Measurements from ENCODE around the gene GLRX3.

The GLRX3 gene

GRCh38 chr10:130136226-130137089 is at the start of gene GLRX3 (continued):
- TF ChIP-seq ZNF266 (tag by site-specific recombination; IDR thresholded peaks at IDR 0.05; ENCODE audit: low read depth) (no peak), TRIM28 (IDR thresholded peaks at IDR 0.05; ENCODE audit: borderline replicate concordance, low read length) (no peak), HOXA7 (CRISPR knock-in tag; IDR thresholded peaks at IDR 0.05; ENCODE audit: borderline replicate concordance) (no peak), ZBTB21 (tag by site-specific recombination; IDR thresholded peaks at IDR 0.05) (no peak), ZBTB49 (tag by site-specific recombination; IDR thresholded peaks at IDR 0.05; ENCODE audit: low read depth) (no peak), ZNF133 (tag by site-specific recombination; IDR thresholded peaks at IDR 0.05) (no peak), ZNF426 (tag by site-specific recombination; IDR thresholded peaks at IDR 0.05) (no peak), YY2 (tag by site-specific recombination; IDR thresholded peaks at IDR 0.05) (peak; percentile 92), ZNF211 (tag by site-specific recombination; IDR thresholded peaks at IDR 0.05; ENCODE audit: low read depth) (no peak), ZBTB11 (tag by site-specific recombination; conservative IDR thresholded peaks at IDR 0.05; ENCODE audit: low read depth) (no peak), ZBTB8A (tag by site-specific recombination; IDR thresholded peaks at IDR 0.05) (peak; percentile 58), ZSCAN23 (tag by site-specific recombination; IDR thresholded peaks at IDR 0.05) (no peak), INSM2 (tag by site-specific recombination; IDR thresholded peaks at IDR 0.05) (0 out of 2 replicates have a peak, but pooled peaks have one; percentile 17), KLF8 (tag by site-specific recombination; IDR thresholded peaks at IDR 0.05) (peak; percentile 59; the same call in 1 of the 2 replicates), ZNF223 (tag by site-specific recombination; IDR thresholded peaks at IDR 0.05) (no peak), FEZF1 (tag by site-specific recombination; IDR thresholded peaks at IDR 0.05) (no peak), ZNF791 (tag by site-specific recombination; IDR thresholded peaks at IDR 0.05) (no peak), ZNF510 (tag by site-specific recombination; IDR thresholded peaks at IDR 0.05; ENCODE audit: insufficient replicate concordance) (no peak), ZNF404 (tag by site-specific recombination; IDR thresholded peaks at IDR 0.05) (no peak), ZNF221 (tag by site-specific recombination; IDR thresholded peaks at IDR 0.05; ENCODE audit: borderline replicate concordance) (no peak), TSHZ1 (tag by site-specific recombination; IDR thresholded peaks at IDR 0.05; ENCODE audit: borderline replicate concordance) (no peak), ZNF639 (tag by site-specific recombination; IDR thresholded peaks at IDR 0.05) (no peak), GLI2 (tag by site-specific recombination; IDR thresholded peaks at IDR 0.05; ENCODE audit: borderline replicate concordance, low read depth) (no peak), ZNF585B (tag by site-specific recombination; IDR thresholded peaks at IDR 0.05) (no peak), ZNF830 (tag by site-specific recombination; IDR thresholded peaks at IDR 0.05; ENCODE audit: low read depth) (no peak)
